ENCODE measurements around the gene TNFAIP6.

The TNFAIP6 gene

GRCh38 chr2:151391436-151391835, 34.0 kb downstream of the TNFAIP6 start:
- ChIA-PET POLR2A (no interaction called here), CTCF (no interaction called here)
- TF ChIP-seq ZNF549 (tag by site-specific recombination; IDR thresholded peaks at IDR 0.05) (no peak), ZNF146 (tag by site-specific recombination; IDR thresholded peaks at IDR 0.05) (no peak), SP2 (tag by site-specific recombination; IDR thresholded peaks at IDR 0.05) (no peak), ZNF660 (tag by site-specific recombination; IDR thresholded peaks at IDR 0.05) (no peak), ZNF707 (tag by site-specific recombination; IDR thresholded peaks at IDR 0.05) (no peak), ZNF776 (tag by site-specific recombination; IDR thresholded peaks at IDR 0.05; ENCODE audit: borderline replicate concordance) (no peak), ZNF626 (tag by site-specific recombination; IDR thresholded peaks at IDR 0.05) (no peak), ZNF26 (tag by site-specific recombination; IDR thresholded peaks at IDR 0.05) (no peak), ZNF366 (tag by site-specific recombination; conservative IDR thresholded peaks at IDR 0.05) (no peak), ZNF133 (tag by site-specific recombination; IDR thresholded peaks at IDR 0.05) (no peak), ZEB2 (tag by site-specific recombination; IDR thresholded peaks at IDR 0.05) (no peak), ZNF654 (tag by site-specific recombination; IDR thresholded peaks at IDR 0.05; ENCODE audit: low read depth) (no peak), ZBTB26 (tag by site-specific recombination; optimal IDR thresholded peaks at IDR 0.05) (no peak), ZSCAN30 (tag by site-specific recombination; IDR thresholded peaks at IDR 0.05) (no peak), ZBTB21 (tag by site-specific recombination; IDR thresholded peaks at IDR 0.05) (no peak), ZNF510 (tag by site-specific recombination; IDR thresholded peaks at IDR 0.05; ENCODE audit: insufficient replicate concordance) (no peak), ZNF416 (tag by site-specific recombination; IDR thresholded peaks at IDR 0.05) (no peak), ZBTB7A (tag by site-specific recombination; IDR thresholded peaks at IDR 0.05; ENCODE audit: low read depth) (no peak), ZNF785 (tag by site-specific recombination; IDR thresholded peaks at IDR 0.05) (no peak)

GRCh38 chr2:151394509-151394908, 37.1 kb downstream of the TNFAIP6 start:
- no peak overlapping the region for H3K4me3 ChIP-seq (ENCODE audit: low read depth, low read length)
- H3K36me3 ChIP-seq (ENCODE audit: control insufficient read depth in 2 of 2, insufficient read depth in 1 of 2, low read length in 2 of 2) = no peaks in the 10 kb centered on the region
- POLR2A ChIA-PET = no interaction called here
- CTCF ChIA-PET = no interaction called here
- H3K9me3 ChIP-seq (ENCODE audit: control insufficient read depth, insufficient read depth, low read depth, low read length) = no peaks in the 10 kb centered on the region
- H3K4me1 ChIP-seq (ENCODE audit: control insufficient read depth, insufficient read depth, low read length) = no peaks in the 10 kb centered on the region
- no peak overlapping the region for H3K27ac ChIP-seq (ENCODE audit: extremely low read depth, low read depth, low read length)
- TF ChIP-seq ZNF362 (tag by site-specific recombination; IDR thresholded peaks at IDR 0.05) (no peak), ELK4 (IDR thresholded peaks at IDR 0.05; ENCODE audit: borderline replicate concordance, low read depth, low read length) (no peak), ZNF514 (tag by site-specific recombination; IDR thresholded peaks at IDR 0.05) (no peak), ZNF404 (tag by site-specific recombination; IDR thresholded peaks at IDR 0.05) (no peak), ZNF146 (tag by site-specific recombination; IDR thresholded peaks at IDR 0.05) (peak; percentile 43; the same call in 1 of the 2 replicates)

More at GRCh38 chr2:151391436-151391835, 34.0 kb downstream of the TNFAIP6 start:
- Histone ChIP-seq H3K27ac (ENCODE audit: extremely low read depth, low read depth, low read length) (no peak overlapping the region), H3K36me3 (ENCODE audit: control insufficient read depth in 2 of 2, insufficient read depth in 1 of 2, low read length in 2 of 2) (no peaks in the 10 kb centered on the region), H3K9me3 (ENCODE audit: control insufficient read depth, insufficient read depth, low read depth, low read length) (no peaks in the 10 kb centered on the region), H3K4me1 (ENCODE audit: control insufficient read depth, insufficient read depth, low read length) (no peaks in the 10 kb centered on the region), H3K4me3 (ENCODE audit: low read depth, low read length) (no peak overlapping the region)
